NCI-H1048 (cell line): ENCODE results near the gene CD163.
"Not testable (repeated sequence)": the region's sequence is repeated elsewhere in the genome, so short reads cannot be mapped to it uniquely, and the experiment has no call there.

ENCODE experiments used
- DNase-seq: peaks from one replicate; lab custom pipeline; 2025; lab: John Stamatoyannopoulos, UW

CD163 gene

GRCh38 chr12:7448099-7448498, 55.5 kb downstream of the CD163 start:
- DNase-seq = no peak

DNA sequence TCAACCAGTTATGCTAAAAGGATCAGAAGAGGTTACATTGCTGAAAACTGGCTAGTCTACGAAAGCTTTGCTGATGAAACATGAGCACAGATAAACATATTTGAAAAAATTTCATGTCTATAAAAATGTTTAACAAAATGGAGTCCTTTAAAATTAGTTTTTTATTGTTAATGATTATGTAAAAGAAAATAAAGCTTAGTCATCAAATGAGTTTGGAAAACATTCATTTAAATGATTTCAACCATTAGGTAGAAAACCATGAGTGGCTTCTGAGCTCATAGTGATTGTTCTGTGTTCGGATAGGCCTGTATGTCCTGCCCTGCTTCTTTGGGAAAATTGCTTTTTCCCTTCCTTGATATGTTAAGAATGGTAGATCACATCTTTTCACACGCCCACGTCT, 59.0 kb downstream of the CD163 start:
- no peak for DNase-seq

- DNase-seq = no peak
These were observed 59.5 kb downstream of the CD163 start, which contains the start of gene CD163L1 for GRCh38 chr12:7444076-7444475. CD163L1 (minus strand) TSS chr12:7444153; CDS start chr12:7444127, 26 bp downstream.

DNA sequence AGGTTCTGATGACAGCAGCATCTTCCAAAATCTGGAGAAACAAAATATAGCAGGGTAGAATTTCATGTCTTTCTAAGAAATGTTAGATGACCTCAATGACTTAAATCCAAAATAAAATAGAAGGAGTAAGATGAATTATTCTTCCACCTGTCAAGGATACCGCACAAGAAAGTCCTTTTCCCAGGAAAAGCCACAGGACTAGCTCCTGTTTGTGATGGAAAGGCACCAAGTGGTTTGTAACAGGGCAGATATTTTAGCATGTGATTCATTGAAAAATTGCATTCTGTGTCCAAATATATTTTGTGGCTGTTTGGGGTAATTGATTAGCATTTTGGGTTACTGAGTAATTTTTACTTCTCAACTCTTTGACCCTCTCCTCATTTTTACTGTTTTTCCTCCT, 62.4 kb downstream of the CD163 start:
- no peak for DNase-seq

- no peak for DNase-seq
These were observed 63.7 kb downstream of the CD163 start for GRCh38 chr12:7439579-7440505.

DNA sequence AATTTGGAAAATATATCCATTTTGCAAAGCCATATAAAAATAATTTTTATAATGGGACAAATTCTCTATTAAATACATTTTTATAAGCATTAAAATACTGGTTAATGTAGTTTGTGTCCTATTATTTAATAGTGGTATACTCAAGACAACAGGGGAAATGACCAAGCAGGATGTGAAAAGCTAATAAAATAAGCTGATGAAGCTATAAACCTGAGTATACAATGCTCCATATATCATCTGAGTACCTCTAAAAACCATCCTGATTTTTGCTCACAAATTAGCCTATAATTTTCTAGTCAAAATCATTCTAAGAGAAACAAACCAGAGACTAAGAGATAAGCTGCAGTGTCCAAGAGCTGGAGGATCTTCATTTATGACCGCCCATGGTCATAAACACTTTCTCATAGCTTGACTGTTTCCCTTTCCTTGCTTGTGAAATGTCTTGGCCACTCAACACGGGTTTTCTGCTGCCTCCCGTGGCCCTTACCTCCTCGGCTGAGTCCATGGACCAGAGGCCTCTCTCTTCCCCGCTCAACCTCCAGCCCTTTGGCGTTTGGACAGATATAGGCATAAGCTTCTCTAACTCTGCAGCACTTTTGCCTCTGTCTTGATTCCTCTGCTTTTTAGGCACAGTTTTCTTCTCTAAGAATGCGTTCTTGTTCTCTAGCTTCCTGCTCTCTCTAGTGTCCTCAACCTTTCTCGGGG, 65.1 kb downstream of the CD163 start:
- not testable (repeated sequence) for DNase-seq

- DNase-seq = not testable (repeated sequence)
These were observed 66.1 kb downstream of the CD163 start for GRCh38 chr12:7437494-7437893.

- DNase-seq = no peak
These were observed 68.9 kb downstream of the CD163 start for GRCh38 chr12:7434670-7435069.

GRCh38 chr12:7433276-7433822, 70.2 kb downstream of the CD163 start:
- DNase-seq = no peak

- no peak for DNase-seq
These were observed 71.4 kb downstream of the CD163 start for GRCh38 chr12:7431993-7432685.
